GM03348 (cell line): ENCODE data around the gene NMBR.
"Not testable (repeated sequence)": the region's sequence is repeated elsewhere in the genome, so short reads cannot be mapped to it uniquely, and the experiment has no call there.

Experiments
- DNase-seq: peaks from one replicate; pipeline ENCODE4 v3.0.0; 2012; ENCODE audit warnings: low spot score

Gene NMBR

DNA sequence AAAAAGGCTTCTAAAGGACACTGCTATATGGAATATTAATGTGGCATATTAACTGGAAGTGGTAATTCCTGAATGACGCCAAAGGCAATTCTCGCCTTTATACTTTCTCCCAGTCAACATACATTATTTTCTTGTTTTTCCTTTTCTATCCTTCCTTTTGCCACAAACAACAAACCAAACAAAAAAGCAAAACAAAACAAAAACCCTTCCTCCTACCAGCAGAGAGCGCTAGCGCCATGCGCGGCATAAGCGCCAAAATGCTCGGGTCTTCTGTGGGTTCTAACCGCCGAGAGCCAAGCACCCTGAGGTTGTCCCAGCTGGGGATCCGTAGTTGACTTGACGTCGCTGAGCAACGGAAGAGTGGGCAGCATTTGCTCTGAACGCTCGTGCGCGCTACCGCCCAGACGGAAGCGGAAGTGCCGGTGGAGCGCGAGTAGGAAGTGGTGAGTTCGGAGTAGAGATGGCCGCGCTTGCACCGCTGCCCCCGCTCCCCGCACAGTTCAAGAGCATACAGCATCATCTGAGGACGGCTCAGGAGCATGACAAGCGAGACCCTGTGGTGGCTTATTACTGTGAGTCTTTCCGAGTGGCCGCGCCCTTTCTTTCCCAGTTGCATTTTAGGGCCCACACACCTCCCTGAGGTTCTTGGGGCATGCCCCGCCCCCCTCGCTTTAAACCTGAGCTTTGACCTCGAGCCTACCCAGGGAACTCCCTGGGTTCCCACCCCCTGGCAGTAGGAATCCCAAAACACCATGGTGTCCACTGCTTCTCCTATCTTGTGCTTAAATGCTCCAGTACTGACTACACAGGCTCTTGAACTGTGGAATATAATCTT is at the start of gene NMBR, which contains the start of gene VTA1:
Gene NMBR (minus strand): TSS at position 295 of the 835 bp plus-strand sequence. CDS start 58,464 bp downstream, outside the sequence.
Gene VTA1 (plus strand): TSS at position 436 of the 835 bp plus-strand sequence. CDS start 25 bp downstream, at position 461.
- peak; percentile 94 for DNase-seq

DNA sequence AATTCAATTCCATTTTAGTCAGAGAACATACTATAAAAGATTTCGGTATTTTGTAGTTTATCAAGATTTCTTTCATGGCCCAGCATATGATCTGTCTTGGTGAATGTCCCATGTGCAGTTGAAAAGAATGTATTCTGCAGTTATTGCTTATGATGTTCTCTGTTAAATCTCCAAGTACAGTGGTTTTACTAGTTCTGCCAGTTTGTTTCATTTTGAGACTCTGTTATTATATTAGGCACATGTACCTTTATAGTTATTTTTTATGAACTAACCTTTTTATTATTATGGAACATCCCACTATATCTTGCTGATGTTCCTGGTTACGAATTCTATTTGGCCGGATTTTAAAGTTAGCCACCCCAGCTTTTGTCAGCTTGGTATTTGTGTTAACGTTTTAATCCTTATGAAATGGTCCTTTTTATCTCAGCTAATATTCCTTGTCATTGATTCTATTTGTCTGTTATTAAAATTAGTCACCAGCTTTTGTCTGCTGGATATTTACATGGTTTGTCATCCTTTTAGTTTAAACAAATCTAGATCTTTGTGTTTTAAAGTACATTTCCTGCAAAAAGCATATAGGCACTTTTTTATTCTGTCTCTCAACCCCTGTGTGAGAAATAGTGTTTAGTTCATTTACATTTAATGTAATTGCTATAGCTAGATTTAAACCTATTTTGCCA is 49.1 kb upstream of the NMBR start:
- DNase-seq: no peak

DNA sequence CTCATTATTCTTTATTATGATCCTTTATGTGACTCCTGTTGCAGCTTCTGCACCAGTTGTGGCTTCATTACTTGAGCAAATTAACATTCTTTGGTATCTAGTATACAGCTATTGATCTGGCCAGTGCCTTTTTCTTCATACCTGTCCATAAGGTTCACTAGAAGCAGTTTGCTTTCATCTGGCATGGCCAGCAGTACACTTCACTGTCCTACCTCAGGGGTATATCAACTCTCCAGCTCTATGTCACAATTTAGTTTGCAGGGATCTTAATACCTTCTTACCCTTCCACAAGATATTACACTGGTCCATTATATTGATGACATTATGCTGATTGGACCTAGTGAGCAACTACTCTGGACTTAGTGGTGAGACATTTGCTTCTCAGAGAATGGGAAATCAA is 46.7 kb upstream of the NMBR start:
- no peak for DNase-seq

DNA sequence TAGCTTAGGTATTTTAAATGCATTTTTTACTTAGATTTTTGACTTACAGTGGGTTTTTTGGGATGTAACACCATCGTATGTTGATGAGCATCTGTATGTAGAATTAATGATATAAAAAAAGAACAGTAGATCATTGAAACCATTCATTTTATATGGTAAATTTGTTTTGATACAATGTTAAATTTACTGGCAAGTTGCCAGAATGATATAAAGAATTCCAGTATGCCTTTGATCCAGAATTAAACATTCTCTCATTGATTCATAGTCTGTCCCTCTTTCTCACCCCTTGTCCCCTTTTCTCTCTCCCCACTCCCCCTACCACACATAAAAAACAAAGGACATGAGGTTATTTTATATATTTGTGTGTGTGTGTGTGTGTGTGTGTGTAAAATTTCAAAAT is 45.4 kb upstream of the NMBR start:
- no peak for DNase-seq

DNA sequence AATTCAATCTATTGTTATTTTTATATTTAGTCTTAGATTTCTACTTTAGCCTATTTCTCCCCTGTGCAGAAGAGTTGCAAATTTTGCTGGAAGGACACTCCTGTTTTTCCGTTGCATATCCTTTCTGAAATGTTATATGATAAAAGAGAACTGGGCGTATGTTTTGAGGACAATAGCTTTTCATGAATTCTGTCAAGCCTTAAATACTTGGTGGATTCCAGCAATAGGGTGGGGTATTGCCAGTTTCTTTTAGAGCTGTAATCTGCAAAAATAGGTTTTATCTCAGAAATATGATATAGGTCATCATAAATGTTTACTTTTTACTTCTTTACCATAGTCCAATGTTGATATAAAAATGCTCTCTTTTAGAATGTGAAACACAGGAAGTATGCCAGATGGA is 42.1 kb upstream of the NMBR start:
- no peak for DNase-seq

DNA sequence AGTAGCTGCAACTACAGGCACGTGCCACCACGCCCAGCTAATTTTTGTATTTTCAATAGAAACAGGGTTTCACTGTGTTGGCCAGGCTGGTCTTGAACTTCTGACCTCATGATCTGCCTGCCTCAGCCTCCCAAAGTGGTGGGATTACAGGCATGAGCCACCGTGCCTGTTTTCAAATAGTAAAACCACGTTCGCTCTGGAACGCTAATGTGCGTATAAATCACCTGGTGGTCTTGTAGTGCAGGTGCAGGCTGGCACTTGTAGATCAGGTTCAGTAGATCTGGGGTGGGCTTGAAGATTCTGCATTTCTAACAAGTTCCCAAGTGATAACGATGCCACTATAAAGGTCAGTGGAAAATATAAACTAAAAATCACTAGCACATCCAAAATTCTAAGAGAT is 41.4 kb upstream of the NMBR start:
- DNase-seq: not testable (repeated sequence)

DNA sequence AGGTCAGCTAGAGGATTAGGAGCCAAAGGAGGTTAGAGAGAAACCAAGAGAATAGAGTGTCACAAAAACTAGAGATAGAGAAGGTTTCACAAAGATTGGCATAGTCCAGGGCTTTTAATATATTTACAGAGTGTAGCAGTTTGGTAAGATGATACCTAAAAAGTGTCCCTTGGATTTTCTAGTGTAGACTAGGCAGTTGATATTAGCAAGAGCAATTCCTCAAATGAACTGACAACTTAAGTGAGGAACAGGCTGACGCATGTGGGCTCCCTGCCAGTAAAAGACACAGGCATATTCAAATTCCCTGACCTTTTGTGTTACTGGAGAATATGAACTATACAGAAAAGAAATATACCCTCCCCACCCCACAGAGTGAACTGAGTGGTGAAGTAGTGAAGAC is 40.3 kb upstream of the NMBR start:
- DNase-seq: peak; percentile 17

DNA sequence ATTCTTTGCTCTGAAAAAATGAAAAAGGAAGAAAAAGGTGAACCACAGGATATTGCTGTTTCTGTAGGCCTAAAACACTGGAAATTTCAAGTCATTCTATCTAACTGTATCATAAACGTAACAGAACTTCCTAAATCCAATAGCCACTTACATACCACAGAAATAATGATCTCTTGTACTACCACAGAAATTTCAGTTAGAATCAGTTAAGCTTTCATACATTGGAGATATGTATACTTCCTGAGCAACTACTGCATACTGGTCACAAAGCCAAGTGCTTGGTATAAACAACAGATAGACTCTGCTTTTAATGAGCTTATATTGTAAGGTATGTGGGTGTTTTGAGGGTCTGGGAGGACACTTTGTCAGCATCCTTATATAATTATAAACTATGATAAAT is 38.7 kb upstream of the NMBR start:
- DNase-seq: no peak

DNA sequence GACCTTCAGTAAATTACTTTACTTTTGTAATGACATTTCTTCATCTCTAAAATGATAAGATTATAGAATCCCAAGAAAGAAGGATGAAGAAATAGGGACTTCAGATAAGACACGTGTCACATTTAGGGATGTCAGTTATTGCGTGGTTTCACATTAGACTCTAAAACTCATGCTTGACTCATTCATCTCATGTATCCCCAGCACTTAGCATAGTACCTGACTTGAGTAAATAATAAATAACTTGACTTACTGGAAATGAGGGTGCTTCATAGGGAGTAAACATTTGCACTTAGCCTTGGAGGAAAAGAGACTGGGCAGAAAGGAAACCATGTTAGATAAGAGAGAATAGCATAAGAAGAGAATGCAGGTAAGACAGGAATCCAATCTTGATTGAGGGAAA is 37.4 kb upstream of the NMBR start:
- no peak for DNase-seq

DNA sequence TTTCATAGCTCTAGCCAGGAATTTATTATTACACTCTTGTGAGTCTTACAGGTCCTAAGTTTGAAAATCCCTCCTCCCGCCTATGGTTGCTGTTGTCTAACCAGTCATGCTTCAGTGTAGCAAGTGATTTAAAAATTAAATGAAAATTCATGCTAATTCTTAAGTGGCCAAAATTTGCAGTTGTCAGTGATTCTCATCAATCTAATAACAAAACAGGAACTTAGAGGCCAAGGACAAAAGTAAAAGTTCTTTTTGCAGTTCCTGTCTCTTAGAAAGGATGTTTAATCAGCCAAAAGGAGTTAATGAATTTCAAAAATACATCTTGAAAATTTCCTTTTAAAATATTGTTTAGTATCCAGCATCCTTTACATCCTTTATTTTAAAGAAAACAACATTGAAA is 36.4 kb upstream of the NMBR start:
- no peak for DNase-seq

DNA sequence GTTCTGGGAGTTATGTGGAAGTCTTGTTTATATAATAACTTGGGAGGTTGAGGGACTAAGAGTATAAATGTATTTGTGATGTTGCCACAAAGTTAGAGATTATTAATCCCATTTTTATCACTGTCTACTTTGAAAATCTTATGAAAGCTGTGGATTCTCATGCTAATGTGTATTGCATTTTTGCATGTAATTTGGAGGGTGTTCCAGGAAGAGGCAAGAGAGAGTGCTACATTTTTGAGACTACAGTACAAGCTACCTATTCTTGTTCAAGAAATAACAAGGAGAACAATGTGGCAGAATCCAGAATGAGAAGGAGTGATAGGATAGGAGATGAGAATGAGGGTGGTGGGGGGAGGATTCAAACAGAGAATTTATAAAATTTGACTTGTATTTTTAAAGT is 35.1 kb upstream of the NMBR start:
- DNase-seq: no peak

DNA sequence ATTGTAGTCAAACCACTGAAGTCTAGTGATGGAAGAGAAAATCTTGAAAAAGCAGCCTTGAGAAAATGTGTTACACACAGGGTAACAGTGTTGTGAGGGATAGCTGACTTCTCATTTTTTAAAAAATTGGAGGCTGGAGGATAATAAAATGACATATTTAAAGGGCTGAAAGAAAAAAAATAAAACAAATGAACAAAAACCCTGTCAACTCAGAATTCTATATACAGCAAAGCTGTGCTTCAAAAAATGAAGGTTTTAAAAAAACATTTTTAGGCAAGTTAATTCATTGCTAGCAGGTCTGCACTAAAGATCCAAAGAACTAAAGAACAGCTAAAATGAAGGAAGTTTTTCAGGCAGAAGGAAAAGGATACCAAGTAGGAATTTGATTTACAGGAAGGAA is 31.2 kb upstream of the NMBR start:
- no peak for DNase-seq

DNA sequence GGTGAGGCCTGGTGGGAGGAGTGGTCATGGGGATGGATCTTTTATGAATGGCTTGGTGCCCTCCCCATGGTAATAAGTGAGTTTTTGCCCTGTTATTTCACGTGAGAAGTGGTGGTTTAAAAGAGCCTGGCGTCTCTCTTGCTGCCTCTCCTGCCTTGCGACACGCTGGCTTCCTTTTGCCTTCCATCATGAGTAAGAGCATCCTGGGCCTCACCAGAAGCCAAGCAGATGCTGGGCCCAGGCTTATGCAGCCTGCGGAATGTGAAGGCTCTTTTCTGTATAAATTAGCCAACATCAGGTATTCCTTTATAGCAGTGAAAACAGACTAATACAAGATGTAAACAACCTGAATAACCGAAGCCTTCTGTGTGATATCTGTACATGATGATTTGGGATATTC is 27.8 kb upstream of the NMBR start:
- DNase-seq: peak; percentile 5

DNA sequence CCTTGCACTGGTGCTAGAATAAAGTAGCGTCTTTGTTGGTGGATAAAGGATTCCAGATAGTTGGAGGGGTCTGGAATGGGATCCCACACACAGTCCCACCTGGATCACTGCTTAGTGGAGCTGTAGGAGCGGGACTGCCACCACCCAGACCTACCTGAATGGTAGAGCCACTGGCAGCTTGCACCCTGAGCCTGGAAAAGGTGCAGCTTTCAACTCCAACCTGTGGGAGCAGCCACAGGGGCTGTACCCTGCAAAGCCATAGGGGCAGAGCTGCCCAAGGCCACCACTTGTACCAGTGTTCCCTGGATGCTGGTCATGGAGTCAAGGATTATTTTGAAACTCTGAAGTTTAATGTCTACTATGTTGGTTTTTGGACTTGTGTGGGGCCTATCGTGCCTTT is 27.1 kb upstream of the NMBR start:
- DNase-seq: no peak

DNA sequence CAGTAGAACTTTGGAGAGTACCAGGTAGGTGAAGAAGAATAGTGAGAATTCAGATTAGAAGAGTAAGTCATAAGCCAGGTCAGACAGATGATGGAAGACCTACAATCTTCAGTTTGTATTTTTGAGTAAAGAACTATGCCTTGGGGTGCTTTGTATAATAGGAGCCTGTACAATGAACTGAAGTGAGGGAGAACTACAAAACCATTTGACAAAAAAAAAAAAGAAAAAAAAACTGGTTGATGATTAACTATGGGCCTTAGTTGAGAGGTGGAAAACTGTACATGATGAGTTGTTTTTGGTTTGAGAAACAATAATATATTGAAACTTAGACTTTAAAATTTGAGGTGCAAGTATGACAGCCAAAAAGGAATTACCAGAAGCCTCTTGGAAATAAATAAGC is 25.8 kb upstream of the NMBR start:
- no peak for DNase-seq

DNA sequence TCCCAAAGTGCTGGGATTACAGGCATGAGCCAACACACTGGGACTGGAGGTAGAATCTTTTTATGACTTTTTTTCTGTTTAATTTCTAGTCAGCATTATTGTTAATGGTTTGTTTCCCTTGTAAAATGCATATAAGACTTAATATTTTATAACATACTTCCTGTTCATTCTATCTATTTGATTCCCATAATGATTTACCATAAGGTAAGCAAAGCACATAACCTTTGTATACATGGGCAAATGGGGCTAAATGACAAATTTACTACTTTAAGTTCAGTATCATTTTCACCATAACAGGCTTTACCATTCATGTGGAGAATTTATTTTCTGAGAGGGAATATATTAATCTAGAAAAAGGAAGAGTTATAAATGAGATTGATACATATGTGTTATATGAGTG is 24.4 kb upstream of the NMBR start:
- no peak for DNase-seq

DNA sequence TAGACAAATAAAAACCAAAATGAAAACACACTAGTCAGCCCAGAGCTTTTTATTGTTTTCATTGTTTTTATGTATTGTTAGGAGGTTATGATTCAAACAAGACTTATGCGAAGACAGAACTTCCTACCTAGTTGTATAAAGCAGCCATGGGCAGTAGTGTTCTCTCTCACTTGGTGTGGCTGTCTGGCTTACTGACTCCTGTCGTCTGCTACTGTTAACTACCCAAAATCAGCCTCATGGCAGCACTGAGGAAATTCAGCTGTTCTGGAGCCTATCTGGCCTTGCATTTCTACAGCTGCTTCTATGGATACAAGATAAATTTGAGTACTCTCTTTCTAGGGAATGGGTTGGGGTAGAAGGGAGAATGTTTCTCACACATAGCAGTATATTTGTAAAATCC is 20.6 kb upstream of the NMBR start:
- DNase-seq: no peak

DNA sequence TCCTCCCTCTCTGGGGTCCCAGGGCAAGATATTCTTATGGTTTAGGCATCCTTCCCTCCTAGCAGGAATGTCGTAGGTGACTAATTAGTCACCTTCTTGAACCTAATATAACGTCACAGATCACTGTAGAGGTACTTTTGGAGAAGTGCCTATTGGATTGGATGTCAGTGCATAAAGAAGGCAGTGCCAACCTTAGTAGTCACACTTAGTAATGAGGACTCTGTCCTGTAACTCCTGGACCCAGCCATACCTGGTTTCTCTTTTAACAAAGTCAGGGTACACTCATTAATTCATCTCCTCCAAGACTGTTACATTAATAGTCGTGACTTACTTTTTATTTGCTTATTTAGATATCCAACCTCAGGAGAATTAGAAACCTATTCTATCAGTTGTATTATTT is 20.1 kb upstream of the NMBR start:
- no peak for DNase-seq

DNA sequence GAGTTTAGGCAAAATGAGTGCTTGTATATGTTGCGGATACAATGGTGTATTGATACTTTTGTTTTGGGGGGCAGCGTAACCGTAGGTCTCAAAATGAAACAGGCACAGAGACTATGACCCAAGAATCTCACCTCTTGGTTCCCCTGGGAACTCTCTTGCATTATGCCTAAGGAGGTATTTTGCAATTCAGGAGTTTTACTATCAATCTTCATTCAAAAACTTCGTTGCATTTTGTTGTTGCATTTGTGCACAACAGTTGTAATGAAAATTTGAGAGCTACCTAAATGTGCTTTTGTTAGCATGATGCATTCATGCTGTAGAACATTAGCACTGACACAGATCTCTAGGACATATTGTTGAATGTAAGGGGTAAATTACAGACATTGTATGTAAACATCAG is 18.3 kb upstream of the NMBR start:
- no peak for DNase-seq

DNA sequence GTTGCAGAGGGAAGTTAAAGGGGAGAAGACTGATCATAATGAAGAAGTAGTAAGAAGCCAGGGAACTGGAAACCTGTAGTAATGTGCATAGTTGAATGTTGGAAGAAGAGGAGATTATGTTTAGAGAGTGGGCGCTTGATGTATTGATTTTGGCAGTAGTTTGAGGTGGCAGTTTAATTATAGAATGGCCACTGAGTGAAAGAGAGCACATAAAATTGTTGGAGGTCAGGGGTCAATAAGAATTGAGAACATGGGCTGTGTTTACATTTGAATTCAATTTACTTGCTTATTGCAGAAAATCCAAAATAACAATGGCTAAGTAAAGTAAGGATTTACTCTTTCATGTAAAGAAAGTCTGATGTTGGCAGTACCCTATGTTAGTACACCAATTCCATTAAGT is 15.9 kb upstream of the NMBR start:
- no peak for DNase-seq

DNA sequence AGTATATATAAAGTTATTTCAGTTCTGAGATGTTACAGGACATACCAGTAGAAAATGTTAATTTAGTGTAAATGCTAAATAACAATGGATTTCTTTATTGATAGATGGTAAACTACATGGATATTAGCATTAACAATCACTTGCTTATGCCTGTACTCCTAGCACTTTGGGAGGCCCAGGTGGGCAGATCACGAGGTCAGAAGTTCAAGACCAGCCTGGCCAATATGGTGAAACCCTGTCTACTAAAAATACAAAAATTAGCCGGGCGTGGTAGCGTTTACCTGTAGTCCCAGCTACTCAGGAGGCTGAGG is 9.8 kb upstream of the NMBR start:
- DNase-seq: not testable (repeated sequence)

DNA sequence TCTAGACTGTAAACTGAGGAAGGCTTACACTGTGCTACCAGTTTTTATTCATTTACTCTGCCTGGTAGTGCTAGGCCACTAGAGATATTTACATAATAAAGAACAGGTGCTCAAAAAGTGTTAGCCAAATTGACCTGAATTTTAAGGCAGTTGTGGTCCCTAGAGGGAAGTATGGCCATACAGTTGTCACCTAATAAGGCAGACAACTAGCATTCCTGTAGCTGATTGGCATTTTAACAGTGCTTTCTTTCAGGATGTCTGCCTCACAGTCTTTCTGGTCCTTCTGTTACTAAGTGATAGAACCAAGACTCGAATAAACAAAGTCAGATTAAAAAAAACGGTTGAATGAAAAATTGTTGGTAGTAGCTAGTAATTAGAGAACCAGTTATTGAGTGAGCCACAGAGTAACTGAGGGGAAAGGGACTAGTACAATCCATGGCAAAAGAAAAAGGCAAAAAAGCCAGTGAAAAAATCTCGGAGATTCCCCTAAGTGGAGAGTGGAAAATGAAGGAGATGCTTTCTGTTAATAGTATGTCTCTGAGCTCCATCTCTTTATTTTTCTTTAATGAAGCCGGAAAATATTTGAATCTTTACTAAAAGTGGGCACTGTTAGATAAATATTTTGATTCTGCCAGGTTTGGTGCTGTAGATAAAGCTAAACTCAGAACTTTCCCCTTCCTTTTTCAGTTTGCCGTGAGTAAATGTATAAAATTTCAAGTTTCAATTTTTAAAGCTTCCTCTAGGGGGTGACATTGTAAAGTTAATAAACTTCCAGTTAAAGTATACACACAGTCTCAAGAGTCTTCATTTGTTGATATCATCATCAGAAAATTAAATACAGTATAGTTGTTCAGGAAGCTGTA is 9.2 kb upstream of the NMBR start:
- DNase-seq: peak; percentile 34

DNA sequence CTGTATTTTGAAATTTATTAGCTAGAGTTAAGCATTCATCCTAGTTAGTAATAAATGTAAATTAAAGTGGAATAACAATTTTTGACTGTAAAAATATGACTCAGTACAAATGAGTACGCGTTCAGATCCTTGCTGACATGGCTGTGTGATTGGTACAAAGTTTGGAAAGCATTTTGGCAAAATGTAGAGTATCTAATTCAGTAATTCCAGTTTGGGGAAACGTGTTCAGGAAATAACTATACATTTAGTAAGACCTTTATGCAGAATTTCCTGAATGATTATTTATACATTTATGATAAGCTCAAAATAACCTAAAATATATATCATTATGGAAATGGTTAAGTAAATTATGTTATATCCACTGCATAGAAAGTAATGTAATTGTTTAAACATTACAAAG is 8.2 kb upstream of the NMBR start:
- no peak for DNase-seq
